Measurements from ENCODE around the gene MAGI1.

- TF ChIP-seq, protein P1, sequence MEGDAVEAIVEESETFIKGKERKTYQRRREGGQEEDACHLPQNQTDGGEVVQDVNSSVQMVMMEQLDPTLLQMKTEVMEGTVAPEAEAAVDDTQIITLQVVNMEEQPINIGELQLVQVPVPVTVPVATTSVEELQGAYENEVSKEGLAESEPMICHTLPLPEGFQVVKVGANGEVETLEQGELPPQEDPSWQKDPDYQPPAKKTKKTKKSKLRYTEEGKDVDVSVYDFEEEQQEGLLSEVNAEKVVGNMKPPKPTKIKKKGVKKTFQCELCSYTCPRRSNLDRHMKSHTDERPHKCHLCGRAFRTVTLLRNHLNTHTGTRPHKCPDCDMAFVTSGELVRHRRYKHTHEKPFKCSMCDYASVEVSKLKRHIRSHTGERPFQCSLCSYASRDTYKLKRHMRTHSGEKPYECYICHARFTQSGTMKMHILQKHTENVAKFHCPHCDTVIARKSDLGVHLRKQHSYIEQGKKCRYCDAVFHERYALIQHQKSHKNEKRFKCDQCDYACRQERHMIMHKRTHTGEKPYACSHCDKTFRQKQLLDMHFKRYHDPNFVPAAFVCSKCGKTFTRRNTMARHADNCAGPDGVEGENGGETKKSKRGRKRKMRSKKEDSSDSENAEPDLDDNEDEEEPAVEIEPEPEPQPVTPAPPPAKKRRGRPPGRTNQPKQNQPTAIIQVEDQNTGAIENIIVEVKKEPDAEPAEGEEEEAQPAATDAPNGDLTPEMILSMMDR (IDR thresholded peaks at IDR 0.05), result no peak
- TF ChIP-seq POLR2A (IDR thresholded peaks at IDR 0.05), result no peak
Measured at GRCh38 chr3:65808824-65809223, 229.9 kb downstream of the MAGI1 start.
